IMR-90 (cell line): ENCODE measurements around the gene ZCCHC12. TPM values are rescaled to one million over a fixed set of nuclear protein-coding genes. Genes with fewer than 3 reads are reported as not detected.

Experiments
- ATAC-seq: fragments of 200-7000 bp; cut with Tn5 transposase; 2 replicates; pipeline ENCODE4 v1.9.1; 2020; ENCODE audit warnings: low read depth, mild to moderate bottlenecking, moderate library complexity
- BruUV-seq: library from RNA; stranded (reverse); fragments of 400-500 nt; replicated peaks from 2 replicates; lab custom pipeline; 2021; lab: Mats Ljungman, UMichigan
- CTCF ChIA-PET: fragments of 300-600 bp; formaldehyde crosslinking; extraction: SDS; loops from one replicate; lab custom pipeline; 2021; ENCODE audit warnings: antibody characterized with exemption; lab: Yijun Ruan, JAX
- POLR2A ChIA-PET: fragments of 300-600 bp; sonication (Branson Sonifier 250); formaldehyde crosslinking; loops from one replicate; lab custom pipeline; 2022; ENCODE audit warnings: antibody characterized with exemption; ENCODE audit not compliant: unreplicated experiment; lab: Charles Lee
- DNase-seq: peaks from one replicate; pipeline ENCODE4 v3.0.0; 2013
- H2AFZ ChIP-seq: replicated peaks from 2 replicates; pipeline ENCODE3; 2013; ENCODE audit warnings: low read length, mild to moderate bottlenecking; ENCODE audit not compliant: poor library complexity
- H2AK5ac ChIP-seq: 2 replicates; pipeline ENCODE4 v1.6.1; 2013; ENCODE audit warnings: low read depth, low read length, inconsistent platforms
- H2AK9ac ChIP-seq: replicated peaks from 2 replicates; pipeline ENCODE3; 2013; ENCODE audit warnings: mild to moderate bottlenecking, low read depth, low read length, moderate library complexity; ENCODE audit not compliant: poor library complexity
- H2BK120ac ChIP-seq: 2 replicates; pipeline ENCODE4 v1.6.1; 2013; ENCODE audit warnings: low read depth, low read length, inconsistent platforms
- H2BK15ac ChIP-seq: 3 replicates; pipeline ENCODE4 v1.6.1; 2013; ENCODE audit warnings: low read depth, low read length, inconsistent platforms
- H2BK20ac ChIP-seq: 2 replicates; pipeline ENCODE4 v1.6.1; 2013; ENCODE audit warnings: low read depth, mild to moderate bottlenecking, inconsistent platforms, low read length, moderate library complexity
- H2BK5ac ChIP-seq: 2 replicates; pipeline ENCODE4 v1.6.1; 2013; ENCODE audit warnings: mild to moderate bottlenecking, low read depth, low read length, inconsistent platforms; ENCODE audit not compliant: poor library complexity, severe bottlenecking
- H3K14ac ChIP-seq: replicated peaks from 2 replicates; pipeline ENCODE4 v1.6.1; 2013; ENCODE audit warnings: low read depth, low read length, inconsistent platforms
- H3K18ac ChIP-seq: 2 replicates; pipeline ENCODE4 v1.6.1; 2013; ENCODE audit warnings: low read depth, low read length, control low read depth
- H3K23ac ChIP-seq: 2 replicates; pipeline ENCODE4 v1.6.1; 2013; ENCODE audit warnings: low read depth, low read length, inconsistent platforms
- H3K27ac ChIP-seq: 2 replicates; pipeline ENCODE4 v1.5.1; 2013; ENCODE audit warnings: mild to moderate bottlenecking, control low read depth, low read length; ENCODE audit not compliant: insufficient read depth
- H3K27me3 ChIP-seq: 2 replicates; pipeline ENCODE4 v1.6.1; 2013; ENCODE audit warnings: low read length; ENCODE audit not compliant: control insufficient read depth, insufficient read depth
- H3K36me3 ChIP-seq: 2 replicates; pipeline ENCODE4 v1.6.1; 2013; ENCODE audit warnings: low read length, mixed read lengths; ENCODE audit not compliant: control insufficient read depth, insufficient read depth
- H3K4ac ChIP-seq: 2 replicates; pipeline ENCODE4 v1.6.1; 2013; ENCODE audit warnings: low read depth, low read length, inconsistent platforms
- H3K4me1 ChIP-seq: 2 replicates; pipeline ENCODE4 v1.6.1; 2013; ENCODE audit warnings: low read length, mixed read lengths; ENCODE audit not compliant: control insufficient read depth, insufficient read depth
- H3K4me2 ChIP-seq: 2 replicates; pipeline ENCODE4 v1.6.1; 2013; ENCODE audit warnings: low read depth, mild to moderate bottlenecking, control low read depth, low read length, moderate library complexity
- H3K4me3 ChIP-seq: 2 replicates; pipeline ENCODE4 v1.5.1; 2013; ENCODE audit warnings: low read depth, mild to moderate bottlenecking, control low read depth, low read length, moderate library complexity; ENCODE audit not compliant: insufficient read depth
- H3K56ac ChIP-seq: 2 replicates; pipeline ENCODE4 v1.6.1; 2013; ENCODE audit warnings: low read length, inconsistent platforms; ENCODE audit not compliant: insufficient read depth; ENCODE audit errors: extremely low read depth
- H3K79me1 ChIP-seq, 2 experiments: 2 replicates each; pipeline ENCODE4 v1.6.1; 2013; ENCODE audit warnings: low read length in 2 of 2, inconsistent platforms in 1 of 2, low read depth in 1 of 2
- H3K9ac ChIP-seq: 2 replicates; pipeline ENCODE4 v1.6.1; 2013; ENCODE audit warnings: low read depth, low read length, control low read depth
- H3K9me1 ChIP-seq: 2 replicates; pipeline ENCODE4 v1.6.1; 2013; ENCODE audit warnings: low read length, inconsistent platforms; ENCODE audit not compliant: insufficient read depth
- H3K9me3 ChIP-seq: 2 replicates; pipeline ENCODE4 v1.6.1; 2013; ENCODE audit warnings: low read length; ENCODE audit not compliant: control insufficient read depth, insufficient read depth
- H4K20me1 ChIP-seq: 2 replicates; pipeline ENCODE4 v1.6.1; 2013; ENCODE audit warnings: low read length, inconsistent platforms; ENCODE audit not compliant: insufficient read depth
- H4K5ac ChIP-seq: 2 replicates; pipeline ENCODE4 v1.6.1; 2013; ENCODE audit warnings: mild to moderate bottlenecking, low read depth, low read length, control low read depth
- H4K8ac ChIP-seq, 2 experiments: 2 replicates each; pipeline ENCODE4 v1.6.1; 2013; ENCODE audit warnings: low read depth in 2 of 2, low read length in 2 of 2, control low read depth in 1 of 2, inconsistent platforms in 1 of 2
- H4K91ac ChIP-seq: 2 replicates; pipeline ENCODE4 v1.6.1; 2013; ENCODE audit warnings: low read depth, low read length, inconsistent platforms; ENCODE audit not compliant: insufficient read depth
- BHLHE40 ChIP-seq: fragments of 150-350 bp; IDR thresholded peaks from 2 replicates; pipeline ENCODE4 v1.6.1; 2016; ENCODE audit warnings: mild to moderate bottlenecking, low read depth, low read length
- CEBPB ChIP-seq: IDR thresholded peaks from 2 replicates; pipeline ENCODE4 v1.6.1; 2012; ENCODE audit warnings: low read depth, low read length, improper control_type of control experiment
- CHD1 ChIP-seq: IDR thresholded peaks from 2 replicates; pipeline ENCODE4 v1.6.1; 2012; ENCODE audit warnings: low read depth, low read length, improper control_type of control experiment
- FOS ChIP-seq: fragments of 150-350 bp; IDR thresholded peaks from 2 replicates; pipeline ENCODE4 v1.6.1; 2016; ENCODE audit warnings: low read depth, low read length
- MAFK ChIP-seq: IDR thresholded peaks from 2 replicates; pipeline ENCODE4 v1.6.1; 2012; ENCODE audit warnings: low read depth, low read length, improper control_type of control experiment
- MAZ ChIP-seq: IDR thresholded peaks from 2 replicates; pipeline ENCODE4 v1.6.1; 2012; ENCODE audit warnings: low read depth, mild to moderate bottlenecking, low read length, improper control_type of control experiment, moderate library complexity, borderline replicate concordance
- NFE2L2 ChIP-seq: fragments of 150-350 bp; IDR thresholded peaks from 2 replicates; pipeline ENCODE4 v1.6.1; 2016; ENCODE audit warnings: low read depth, mild to moderate bottlenecking, low read length
- POLR2A ChIP-seq: IDR thresholded peaks from 2 replicates; pipeline ENCODE4 v1.6.1; 2012; ENCODE audit warnings: mild to moderate bottlenecking, low read depth, low read length
- RAD21 ChIP-seq: IDR thresholded peaks from 2 replicates; pipeline ENCODE4 v1.6.1; 2012; ENCODE audit warnings: low read length, improper control_type of control experiment
- RFX5 ChIP-seq: IDR thresholded peaks from 2 replicates; pipeline ENCODE4 v1.8.0; 2012; ENCODE audit warnings: low read depth, mild to moderate bottlenecking, low read length, moderate library complexity
- SMC3 ChIP-seq: fragments of 150-350 bp; IDR thresholded peaks from 2 replicates; pipeline ENCODE4 v1.6.1; 2016; ENCODE audit warnings: low read depth, mild to moderate bottlenecking, antibody characterized with exemption, low read length, moderate library complexity
- WGBS, 2 experiments: methylation state at CpG; one replicate each; pipeline versions ENCODE4 v1.1.5 to v1.1.7; 2013; ENCODE audit warnings: missing lambda C conversion rate in 2 of 2; ENCODE audit not compliant: insufficient read length in 1 of 2; ENCODE audit errors: extremely low coverage in 2 of 2; 5-methylcytosine and 5-hydroxymethylcytosine counted together
- dilution Hi-C: fragments of 300-500 bp; cut with HindIII; formaldehyde crosslinking; loops from one replicate; pipeline ENCODE4 v1.14.3; 2018; ENCODE audit warnings: low sequenced_read_pairs; ENCODE audit not compliant: unreplicated experiment
- in situ Hi-C: fragments of 300-500 bp; cut with MboI; formaldehyde crosslinking; loops from 3 replicates; pipeline ENCODE4 v1.14.3; 2019; ENCODE audit warnings: low sequenced_read_pairs, inconsistent platforms, mixed read lengths
- intact Hi-C: fragments of 100-400 bp; cut with micrococcal nuclease; formaldehyde crosslinking; loops from 2 replicates; pipeline ENCODE4 v1.10.0; 2022
- polyA plus RNA-seq, 3 experiments: library from polyadenylated mRNA; depleted of rRNA; stranded (reverse); fragments of >200 nt; gene quantifications; 2 replicates each; pipeline ENCODE4 v1.2.3, GENCODE V29; 2012; ENCODE audit warnings: low replicate concordance in 1 of 3
- total RNA-seq: library from RNA; depleted of rRNA; stranded (reverse); fragments of >200 nt; gene quantifications from 2 replicates; pipeline ENCODE4 v1.2.3, GENCODE V29; 2012
- TF ChIP-seq, protein P1 (sequence below): conservative IDR thresholded peaks from 2 replicates; pipeline ENCODE4 v1.5.1; 2012; ENCODE audit warnings: mild to moderate bottlenecking, low read depth, low read length, improper control_type of control experiment
- TF ChIP-seq, protein P2 (sequence below): fragments of 150-350 bp; IDR thresholded peaks from 2 replicates; pipeline ENCODE4 v1.6.1; 2016; ENCODE audit warnings: low read depth, mild to moderate bottlenecking, low read length, moderate library complexity, borderline replicate concordance

Gene ZCCHC12
- total and polyA plus RNA-seq, 2 of the 4 experiments (the other 2 are of a cell fraction), result under 0.01 to 0.07 TPM

DNA sequence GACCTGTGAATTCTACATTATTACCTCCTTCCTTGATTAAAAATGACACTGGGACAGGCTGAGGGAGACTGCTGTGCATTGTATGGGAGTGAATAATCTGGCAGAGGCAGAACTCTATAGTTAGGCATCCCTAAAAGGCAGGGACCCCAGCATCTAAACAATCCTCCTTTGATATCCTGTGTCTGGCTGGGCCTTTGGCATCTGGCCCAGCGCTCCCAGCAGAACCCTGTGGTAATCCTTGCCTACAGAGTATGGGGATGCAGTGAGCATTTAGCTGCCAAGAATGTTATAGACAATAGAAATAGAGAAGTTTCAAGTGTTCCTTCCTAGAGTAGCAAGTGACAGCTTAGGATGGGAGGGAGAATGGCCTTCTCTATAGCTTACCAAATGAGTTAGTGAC, 38.5 kb downstream of the ZCCHC12 start:
- Histone ChIP-seq H3K36me3 (no peaks in the 10 kb centered on the region), H3K27me3 (peaks cover 2% of the 10 kb centered on the region), H4K8ac (no peak overlapping the region), H3K9me3 (no peaks in the 10 kb centered on the region), H3K23ac (no peak overlapping the region), H4K5ac (no peak overlapping the region), H2BK120ac (no peak overlapping the region), H2AK5ac (no peak overlapping the region), H2BK20ac (no peak overlapping the region), H3K56ac (no peak overlapping the region), H2AFZ (no peak overlapping the region), H2BK15ac (no peak overlapping the region), H3K4me3 (no peak overlapping the region), H3K4ac (no peak overlapping the region), H4K20me1 (no peaks in the 10 kb centered on the region), H3K9ac (no peak overlapping the region), H3K79me1 (no peaks in the 10 kb centered on the region), H4K91ac (no peak overlapping the region), H3K18ac (no peak overlapping the region), H3K9me1 (no peaks in the 10 kb centered on the region), H3K27ac (no peak overlapping the region), H2BK5ac (no peak overlapping the region), H3K4me1 (no peaks in the 10 kb centered on the region), H3K4me2 (no peak overlapping the region), H3K14ac (no peak overlapping the region), H2AK9ac (no peak overlapping the region)
- TF ChIP-seq BHLHE40 (no peak), POLR2A (no peak), MAFK (no peak), FOS (no peak), RFX5 (no peak), SMC3 (no peak), RAD21 (no peak), CHD1 (no peak), MAZ (no peak), CEBPB (no peak), NFE2L2 (no peak)
- TF ChIP-seq, protein P1, sequence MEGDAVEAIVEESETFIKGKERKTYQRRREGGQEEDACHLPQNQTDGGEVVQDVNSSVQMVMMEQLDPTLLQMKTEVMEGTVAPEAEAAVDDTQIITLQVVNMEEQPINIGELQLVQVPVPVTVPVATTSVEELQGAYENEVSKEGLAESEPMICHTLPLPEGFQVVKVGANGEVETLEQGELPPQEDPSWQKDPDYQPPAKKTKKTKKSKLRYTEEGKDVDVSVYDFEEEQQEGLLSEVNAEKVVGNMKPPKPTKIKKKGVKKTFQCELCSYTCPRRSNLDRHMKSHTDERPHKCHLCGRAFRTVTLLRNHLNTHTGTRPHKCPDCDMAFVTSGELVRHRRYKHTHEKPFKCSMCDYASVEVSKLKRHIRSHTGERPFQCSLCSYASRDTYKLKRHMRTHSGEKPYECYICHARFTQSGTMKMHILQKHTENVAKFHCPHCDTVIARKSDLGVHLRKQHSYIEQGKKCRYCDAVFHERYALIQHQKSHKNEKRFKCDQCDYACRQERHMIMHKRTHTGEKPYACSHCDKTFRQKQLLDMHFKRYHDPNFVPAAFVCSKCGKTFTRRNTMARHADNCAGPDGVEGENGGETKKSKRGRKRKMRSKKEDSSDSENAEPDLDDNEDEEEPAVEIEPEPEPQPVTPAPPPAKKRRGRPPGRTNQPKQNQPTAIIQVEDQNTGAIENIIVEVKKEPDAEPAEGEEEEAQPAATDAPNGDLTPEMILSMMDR, result no peak
- TF ChIP-seq, protein P2, sequence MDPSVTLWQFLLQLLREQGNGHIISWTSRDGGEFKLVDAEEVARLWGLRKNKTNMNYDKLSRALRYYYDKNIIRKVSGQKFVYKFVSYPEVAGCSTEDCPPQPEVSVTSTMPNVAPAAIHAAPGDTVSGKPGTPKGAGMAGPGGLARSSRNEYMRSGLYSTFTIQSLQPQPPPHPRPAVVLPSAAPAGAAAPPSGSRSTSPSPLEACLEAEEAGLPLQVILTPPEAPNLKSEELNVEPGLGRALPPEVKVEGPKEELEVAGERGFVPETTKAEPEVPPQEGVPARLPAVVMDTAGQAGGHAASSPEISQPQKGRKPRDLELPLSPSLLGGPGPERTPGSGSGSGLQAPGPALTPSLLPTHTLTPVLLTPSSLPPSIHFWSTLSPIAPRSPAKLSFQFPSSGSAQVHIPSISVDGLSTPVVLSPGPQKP, result no peak
- no TSS peak for BruUV-seq
- intact Hi-C loops, result no loop called here
- WGBS, 2 experiments, result no CpG with 5 or more reads among the region's 1 CpG
- DNase-seq (no peak), ATAC-seq (no peak)
- in situ Hi-C loops, result no loop called here
- POLR2A ChIA-PET, result interaction anchor here (0.6 kb wide), 1 partner anchor 12 kb away, joined by 11 read pairs; no protein-coding TSS in a partner anchor
- dilution Hi-C loops, result no loop called here
- CTCF ChIA-PET, result no interaction called here
